DND-41 (cell line): ENCODE data around the gene GPATCH4.

ENCODE experiments used
- ATAC-seq: fragments of 200-7000 bp; cut with Tn5 transposase; 3 replicates; pipeline ENCODE4 v1.9.1; 2021; ENCODE audit warnings: low read depth; ENCODE audit not compliant: insufficient read depth
- DNase-seq: peaks from one replicate; pipeline ENCODE4 v3.0.0-alpha.2; 2020
- H2AFZ ChIP-seq: 2 replicates; pipeline ENCODE4 v1.6.0; 2012; ENCODE audit warnings: low read depth, low read length
- H3K27ac ChIP-seq: 2 replicates; pipeline ENCODE4 v1.5.1; 2012; ENCODE audit warnings: low read length, inconsistent platforms
- H3K27me3 ChIP-seq: fragments of 200-600 bp; sonication (generic); 2 replicates; pipeline ENCODE4 v1.6.0; 2012; ENCODE audit warnings: low read length, mild to moderate bottlenecking, inconsistent platforms; ENCODE audit not compliant: insufficient read depth, poor library complexity
- H3K36me3 ChIP-seq: 2 replicates; pipeline ENCODE4 v1.5.1; 2012; ENCODE audit warnings: low read length, inconsistent platforms; ENCODE audit not compliant: insufficient read depth
- H3K4me1 ChIP-seq: 2 replicates; pipeline ENCODE4 v1.5.1; 2012; ENCODE audit warnings: mild to moderate bottlenecking, low read length; ENCODE audit not compliant: insufficient read depth
- H3K4me2 ChIP-seq: 2 replicates; pipeline ENCODE4 v1.6.0; 2012; ENCODE audit warnings: mild to moderate bottlenecking, moderate library complexity, low read length, inconsistent platforms; ENCODE audit not compliant: insufficient read depth
- H3K4me3 ChIP-seq, 2 experiments: fragments of 200-600 bp in 1 of 2; shearing (Covaris generic) in 1 of 2; 2 replicates each; pipeline ENCODE4 v1.5.1; 2012 to 2016; ENCODE audit warnings: inconsistent platforms in 2 of 2, low read length in 2 of 2, mild to moderate bottlenecking in 2 of 2, low read depth in 1 of 2, moderate library complexity in 1 of 2
- H3K79me2 ChIP-seq: 2 replicates; pipeline ENCODE4 v1.6.0; 2012; ENCODE audit warnings: low read length, inconsistent platforms; ENCODE audit not compliant: insufficient read depth
- H3K9ac ChIP-seq: 2 replicates; pipeline ENCODE4 v1.6.0; 2012; ENCODE audit warnings: low read depth, mild to moderate bottlenecking, inconsistent platforms, low read length, moderate library complexity
- H3K9me3 ChIP-seq: 2 replicates; pipeline ENCODE4 v1.5.1; 2012; ENCODE audit warnings: low read length, moderate library complexity, mild to moderate bottlenecking, inconsistent platforms; ENCODE audit not compliant: insufficient read depth, severe bottlenecking
- H4K20me1 ChIP-seq: 2 replicates; pipeline ENCODE4 v1.6.0; 2012; ENCODE audit warnings: low read length; ENCODE audit not compliant: insufficient read depth
- EZH2 ChIP-seq: IDR thresholded peaks from 3 replicates; pipeline ENCODE4 v1.6.1; 2012; ENCODE audit warnings: borderline replicate concordance, low read depth, mild to moderate bottlenecking, moderate library complexity, low read length, inconsistent platforms; ENCODE audit not compliant: severe bottlenecking
- TF ChIP-seq, protein P1 (sequence below): IDR thresholded peaks from 2 replicates; pipeline ENCODE4 v1.5.1; 2012; ENCODE audit warnings: borderline replicate concordance, low read length, moderate library complexity, mild to moderate bottlenecking; ENCODE audit not compliant: poor library complexity, severe bottlenecking; ENCODE audit errors: extremely low read depth

The GPATCH4 gene

DNA sequence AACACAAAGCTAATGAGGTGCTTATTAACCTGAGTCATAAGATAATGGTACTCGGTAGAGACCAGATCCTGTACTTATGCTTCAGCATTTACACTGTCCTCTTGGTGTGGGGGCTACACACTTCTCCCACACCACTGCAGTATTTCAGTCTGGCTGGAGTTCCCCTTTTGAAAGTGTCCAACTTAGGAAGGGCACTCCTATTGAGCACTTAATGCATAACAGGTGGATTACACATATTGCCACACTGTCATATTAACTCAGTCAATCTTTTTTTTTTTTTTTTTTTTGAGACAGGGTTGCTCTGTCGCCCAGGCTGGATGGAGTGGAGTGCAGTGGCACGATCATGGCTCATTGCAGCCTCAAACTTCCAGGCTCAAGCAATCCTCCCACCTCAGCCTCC, 1.5 kb downstream of the GPATCH4 start:
- peaks cover 47% of the 10 kb centered on the region for H3K36me3 ChIP-seq
- no peak overlapping the region for H3K27ac ChIP-seq
- TF ChIP-seq, protein P1, sequence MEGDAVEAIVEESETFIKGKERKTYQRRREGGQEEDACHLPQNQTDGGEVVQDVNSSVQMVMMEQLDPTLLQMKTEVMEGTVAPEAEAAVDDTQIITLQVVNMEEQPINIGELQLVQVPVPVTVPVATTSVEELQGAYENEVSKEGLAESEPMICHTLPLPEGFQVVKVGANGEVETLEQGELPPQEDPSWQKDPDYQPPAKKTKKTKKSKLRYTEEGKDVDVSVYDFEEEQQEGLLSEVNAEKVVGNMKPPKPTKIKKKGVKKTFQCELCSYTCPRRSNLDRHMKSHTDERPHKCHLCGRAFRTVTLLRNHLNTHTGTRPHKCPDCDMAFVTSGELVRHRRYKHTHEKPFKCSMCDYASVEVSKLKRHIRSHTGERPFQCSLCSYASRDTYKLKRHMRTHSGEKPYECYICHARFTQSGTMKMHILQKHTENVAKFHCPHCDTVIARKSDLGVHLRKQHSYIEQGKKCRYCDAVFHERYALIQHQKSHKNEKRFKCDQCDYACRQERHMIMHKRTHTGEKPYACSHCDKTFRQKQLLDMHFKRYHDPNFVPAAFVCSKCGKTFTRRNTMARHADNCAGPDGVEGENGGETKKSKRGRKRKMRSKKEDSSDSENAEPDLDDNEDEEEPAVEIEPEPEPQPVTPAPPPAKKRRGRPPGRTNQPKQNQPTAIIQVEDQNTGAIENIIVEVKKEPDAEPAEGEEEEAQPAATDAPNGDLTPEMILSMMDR = peak; percentile 31
- no peak for TF ChIP-seq EZH2
- peak overlapping the region; percentile 67 for H3K9ac ChIP-seq
- peak overlapping the region in 1 of 2 experiments; percentile 87; a peak in 1 of 4 replicates for H3K4me3 ChIP-seq
- H3K79me2 ChIP-seq = peaks cover 44% of the 10 kb centered on the region
- peaks cover 28% of the 10 kb centered on the region for H3K4me1 ChIP-seq
- no peak overlapping the region for H2AFZ ChIP-seq
- no peaks in the 10 kb centered on the region for H3K27me3 ChIP-seq
- peak overlapping the region; percentile 74; the same call in 1 of the 2 replicates for H3K4me2 ChIP-seq
- H4K20me1 ChIP-seq = peaks cover 7% of the 10 kb centered on the region; the same call in 1 of the 2 replicates
- H3K9me3 ChIP-seq = no peaks in the 10 kb centered on the region
- ATAC-seq (peak; percentile 20; the same call in 1 of the 3 replicates), DNase-seq (no peak)

DNA sequence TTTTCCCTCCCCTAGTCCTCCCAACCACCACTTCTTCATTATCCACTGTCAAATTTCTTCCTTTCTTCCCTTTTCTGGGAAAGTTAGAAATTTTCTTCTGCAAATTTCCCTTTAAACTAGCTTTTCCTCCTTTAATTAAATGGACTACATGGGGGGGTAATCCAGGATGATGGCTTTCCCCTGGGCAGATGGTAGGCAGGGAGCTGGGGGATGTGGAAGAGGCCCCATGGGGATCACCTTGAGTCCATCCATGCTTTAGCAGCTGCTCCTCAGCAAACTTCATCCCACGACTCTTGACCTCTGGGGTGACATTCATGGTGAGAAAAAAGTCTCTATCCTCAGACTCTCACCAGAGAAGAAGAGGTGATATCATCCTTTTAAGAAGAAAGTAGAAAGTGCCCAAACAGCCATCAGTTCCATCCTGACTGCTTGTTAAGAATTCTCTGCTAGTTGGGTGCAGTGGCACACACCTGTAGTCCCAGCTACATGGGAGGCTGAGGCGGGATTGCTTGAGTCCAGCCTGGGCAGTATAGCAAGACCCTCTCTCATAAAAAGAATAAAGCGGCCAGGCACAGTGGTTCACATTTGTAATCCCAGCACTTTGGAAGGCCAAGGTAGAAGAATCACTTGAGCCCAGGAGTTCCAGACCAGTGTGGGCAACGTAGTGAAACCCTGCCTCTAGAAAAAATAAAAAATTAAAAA, 2.4 kb downstream of the GPATCH4 start:
- Histone ChIP-seq H3K4me3 (no peak overlapping the region), H2AFZ (no peak overlapping the region), H3K79me2 (peaks cover 44% of the 10 kb centered on the region), H3K9me3 (no peaks in the 10 kb centered on the region), H3K9ac (no peak overlapping the region; the same call in 1 of the 2 replicates), H4K20me1 (peaks cover 7% of the 10 kb centered on the region; the same call in 1 of the 2 replicates), H3K27ac (no peak overlapping the region), H3K36me3 (peaks cover 56% of the 10 kb centered on the region), H3K27me3 (no peaks in the 10 kb centered on the region), H3K4me1 (peaks cover 28% of the 10 kb centered on the region), H3K4me2 (peak overlapping the region; percentile 14; the same call in 1 of the 2 replicates)
- no peak for ATAC-seq
- no peak for DNase-seq
- TF ChIP-seq, protein P1 = no peak
- no peak for TF ChIP-seq EZH2

DNA sequence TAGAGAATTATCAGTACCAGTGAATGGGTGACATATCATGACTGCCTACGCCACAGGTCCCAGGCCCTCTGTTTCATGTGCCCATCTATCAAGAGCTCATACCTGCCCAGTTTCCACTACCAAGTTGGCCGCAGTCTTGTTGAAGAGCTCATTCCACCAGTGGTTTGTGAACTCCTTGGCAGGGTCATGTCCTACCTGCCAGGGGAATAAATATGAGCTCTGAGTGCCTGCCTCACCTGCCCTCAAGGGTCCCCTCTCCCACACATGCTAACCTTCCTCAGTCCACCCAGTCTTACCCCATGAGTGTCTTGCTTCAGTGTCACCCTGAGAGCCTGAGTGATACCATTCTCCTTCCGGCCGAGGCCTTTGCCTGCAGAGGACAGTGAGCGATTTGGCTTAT, 3.2 kb downstream of the GPATCH4 start:
- TF ChIP-seq, protein P1 = no peak
- TF ChIP-seq EZH2 = no peak
- DNase-seq = no peak
- H3K36me3 ChIP-seq = peaks cover 64% of the 10 kb centered on the region
- no peak overlapping the region for H3K9ac ChIP-seq
- H2AFZ ChIP-seq = no peak overlapping the region
- H3K4me1 ChIP-seq = peaks cover 34% of the 10 kb centered on the region
- no peak overlapping the region for H3K4me3 ChIP-seq
- no peak overlapping the region for H3K27ac ChIP-seq
- H3K4me2 ChIP-seq = no peak overlapping the region
- H3K27me3 ChIP-seq = no peaks in the 10 kb centered on the region
- ATAC-seq = no peak
- peaks cover 50% of the 10 kb centered on the region for H3K79me2 ChIP-seq
- no peaks in the 10 kb centered on the region for H3K9me3 ChIP-seq
- H4K20me1 ChIP-seq = peaks cover 7% of the 10 kb centered on the region; the same call in 1 of the 2 replicates
